Measurements from ENCODE around the gene APBB2. TPM values are rescaled to one million over a fixed set of nuclear protein-coding genes. Genes with fewer than 3 reads are reported as not detected.

The APBB2 gene
- total and polyA plus RNA-seq, 4 donors = 4.8 to 31.5 (median 11.2) TPM

DNA sequence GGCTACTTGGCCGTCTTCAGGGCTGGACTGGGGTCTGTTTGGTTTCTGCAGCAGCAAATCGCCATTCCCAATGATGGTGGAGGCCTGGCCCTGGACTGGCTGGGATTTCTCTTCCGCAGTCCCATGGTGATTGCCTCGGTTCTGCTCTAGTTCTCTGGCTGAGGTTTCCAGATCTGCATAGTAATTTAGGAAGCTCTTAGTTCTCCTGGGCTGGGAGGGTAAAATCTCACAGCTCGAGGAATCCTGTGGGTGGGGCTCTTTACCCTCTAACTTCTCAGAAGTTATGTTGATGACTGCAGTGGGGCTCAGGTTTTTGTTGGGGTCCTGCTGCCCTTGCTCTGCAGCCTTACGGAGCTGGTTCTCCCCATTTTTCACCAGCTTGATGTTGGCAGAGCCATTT is 200.6 kb downstream of the APBB2 start:
- H3K4me1 ChIP-seq (ENCODE audit: control insufficient read depth in 4 of 4, insufficient read depth in 4 of 4, low read length in 3 of 4) = no peaks in the 10 kb centered on the region
- no peaks in the 10 kb centered on the region for H3K9me3 ChIP-seq (ENCODE audit: control insufficient read depth in 4 of 4, low read length in 3 of 4)
- H3K4me3 ChIP-seq (ENCODE audit: low read depth in 1 of 3, low read length in 3 of 3) = no peak overlapping the region
- no peak for DNase-seq (ENCODE audit: low spot score)
- WGBS = 82% methylated on average over 6 of the region's 6 CpGs
- TF ChIP-seq, protein P1, sequence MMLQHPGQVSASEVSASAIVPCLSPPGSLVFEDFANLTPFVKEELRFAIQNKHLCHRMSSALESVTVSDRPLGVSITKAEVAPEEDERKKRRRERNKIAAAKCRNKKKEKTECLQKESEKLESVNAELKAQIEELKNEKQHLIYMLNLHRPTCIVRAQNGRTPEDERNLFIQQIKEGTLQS (IDR thresholded peaks at IDR 0.05) = no peak
- TF ChIP-seq FOXA1 (IDR thresholded peaks at IDR 0.05) = no peak
- TF ChIP-seq, protein P2, sequence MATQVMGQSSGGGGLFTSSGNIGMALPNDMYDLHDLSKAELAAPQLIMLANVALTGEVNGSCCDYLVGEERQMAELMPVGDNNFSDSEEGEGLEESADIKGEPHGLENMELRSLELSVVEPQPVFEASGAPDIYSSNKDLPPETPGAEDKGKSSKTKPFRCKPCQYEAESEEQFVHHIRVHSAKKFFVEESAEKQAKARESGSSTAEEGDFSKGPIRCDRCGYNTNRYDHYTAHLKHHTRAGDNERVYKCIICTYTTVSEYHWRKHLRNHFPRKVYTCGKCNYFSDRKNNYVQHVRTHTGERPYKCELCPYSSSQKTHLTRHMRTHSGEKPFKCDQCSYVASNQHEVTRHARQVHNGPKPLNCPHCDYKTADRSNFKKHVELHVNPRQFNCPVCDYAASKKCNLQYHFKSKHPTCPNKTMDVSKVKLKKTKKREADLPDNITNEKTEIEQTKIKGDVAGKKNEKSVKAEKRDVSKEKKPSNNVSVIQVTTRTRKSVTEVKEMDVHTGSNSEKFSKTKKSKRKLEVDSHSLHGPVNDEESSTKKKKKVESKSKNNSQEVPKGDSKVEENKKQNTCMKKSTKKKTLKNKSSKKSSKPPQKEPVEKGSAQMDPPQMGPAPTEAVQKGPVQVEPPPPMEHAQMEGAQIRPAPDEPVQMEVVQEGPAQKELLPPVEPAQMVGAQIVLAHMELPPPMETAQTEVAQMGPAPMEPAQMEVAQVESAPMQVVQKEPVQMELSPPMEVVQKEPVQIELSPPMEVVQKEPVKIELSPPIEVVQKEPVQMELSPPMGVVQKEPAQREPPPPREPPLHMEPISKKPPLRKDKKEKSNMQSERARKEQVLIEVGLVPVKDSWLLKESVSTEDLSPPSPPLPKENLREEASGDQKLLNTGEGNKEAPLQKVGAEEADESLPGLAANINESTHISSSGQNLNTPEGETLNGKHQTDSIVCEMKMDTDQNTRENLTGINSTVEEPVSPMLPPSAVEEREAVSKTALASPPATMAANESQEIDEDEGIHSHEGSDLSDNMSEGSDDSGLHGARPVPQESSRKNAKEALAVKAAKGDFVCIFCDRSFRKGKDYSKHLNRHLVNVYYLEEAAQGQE (IDR thresholded peaks at IDR 0.05) = no peak
- TF ChIP-seq, protein P3, sequence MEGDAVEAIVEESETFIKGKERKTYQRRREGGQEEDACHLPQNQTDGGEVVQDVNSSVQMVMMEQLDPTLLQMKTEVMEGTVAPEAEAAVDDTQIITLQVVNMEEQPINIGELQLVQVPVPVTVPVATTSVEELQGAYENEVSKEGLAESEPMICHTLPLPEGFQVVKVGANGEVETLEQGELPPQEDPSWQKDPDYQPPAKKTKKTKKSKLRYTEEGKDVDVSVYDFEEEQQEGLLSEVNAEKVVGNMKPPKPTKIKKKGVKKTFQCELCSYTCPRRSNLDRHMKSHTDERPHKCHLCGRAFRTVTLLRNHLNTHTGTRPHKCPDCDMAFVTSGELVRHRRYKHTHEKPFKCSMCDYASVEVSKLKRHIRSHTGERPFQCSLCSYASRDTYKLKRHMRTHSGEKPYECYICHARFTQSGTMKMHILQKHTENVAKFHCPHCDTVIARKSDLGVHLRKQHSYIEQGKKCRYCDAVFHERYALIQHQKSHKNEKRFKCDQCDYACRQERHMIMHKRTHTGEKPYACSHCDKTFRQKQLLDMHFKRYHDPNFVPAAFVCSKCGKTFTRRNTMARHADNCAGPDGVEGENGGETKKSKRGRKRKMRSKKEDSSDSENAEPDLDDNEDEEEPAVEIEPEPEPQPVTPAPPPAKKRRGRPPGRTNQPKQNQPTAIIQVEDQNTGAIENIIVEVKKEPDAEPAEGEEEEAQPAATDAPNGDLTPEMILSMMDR (IDR thresholded peaks at IDR 0.05; ENCODE audit: low read depth, low read length, missing input control) = no peak
- no peak for TF ChIP-seq HNF4A (conservative IDR thresholded peaks at IDR 0.05)
- no peak for TF ChIP-seq FOXA2 (IDR thresholded peaks at IDR 0.05)
- TF ChIP-seq, protein P4, sequence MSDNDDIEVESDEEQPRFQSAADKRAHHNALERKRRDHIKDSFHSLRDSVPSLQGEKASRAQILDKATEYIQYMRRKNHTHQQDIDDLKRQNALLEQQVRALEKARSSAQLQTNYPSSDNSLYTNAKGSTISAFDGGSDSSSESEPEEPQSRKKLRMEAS (IDR thresholded peaks at IDR 0.05) = no peak
- TF ChIP-seq TAF1 (conservative IDR thresholded peaks at IDR 0.05) = no peak
- no peak for TF ChIP-seq JUND (IDR thresholded peaks at IDR 0.05)
- no peak for TF ChIP-seq GABPA (IDR thresholded peaks at IDR 0.05 in 1 of 2, conservative IDR thresholded peaks at IDR 0.05 in 1 of 2)
- TF ChIP-seq NR2F2 (IDR thresholded peaks at IDR 0.05) = no peak
- TF ChIP-seq RXRA (IDR thresholded peaks at IDR 0.05) = no peak
- no peak for TF ChIP-seq EGR1 (IDR thresholded peaks at IDR 0.05; ENCODE audit: low read depth in 2 of 2)
- no peak for TF ChIP-seq HNF4G (IDR thresholded peaks at IDR 0.05)
- TF ChIP-seq, protein P5, sequence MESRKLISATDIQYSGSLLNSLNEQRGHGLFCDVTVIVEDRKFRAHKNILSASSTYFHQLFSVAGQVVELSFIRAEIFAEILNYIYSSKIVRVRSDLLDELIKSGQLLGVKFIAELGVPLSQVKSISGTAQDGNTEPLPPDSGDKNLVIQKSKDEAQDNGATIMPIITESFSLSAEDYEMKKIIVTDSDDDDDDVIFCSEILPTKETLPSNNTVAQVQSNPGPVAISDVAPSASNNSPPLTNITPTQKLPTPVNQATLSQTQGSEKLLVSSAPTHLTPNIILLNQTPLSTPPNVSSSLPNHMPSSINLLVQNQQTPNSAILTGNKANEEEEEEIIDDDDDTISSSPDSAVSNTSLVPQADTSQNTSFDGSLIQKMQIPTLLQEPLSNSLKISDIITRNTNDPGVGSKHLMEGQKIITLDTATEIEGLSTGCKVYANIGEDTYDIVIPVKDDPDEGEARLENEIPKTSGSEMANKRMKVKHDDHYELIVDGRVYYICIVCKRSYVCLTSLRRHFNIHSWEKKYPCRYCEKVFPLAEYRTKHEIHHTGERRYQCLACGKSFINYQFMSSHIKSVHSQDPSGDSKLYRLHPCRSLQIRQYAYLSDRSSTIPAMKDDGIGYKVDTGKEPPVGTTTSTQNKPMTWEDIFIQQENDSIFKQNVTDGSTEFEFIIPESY (IDR thresholded peaks at IDR 0.05) = no peak
- TF ChIP-seq SP1 (IDR thresholded peaks at IDR 0.05) = no peak
- no peak for TF ChIP-seq RAD21 (IDR thresholded peaks at IDR 0.05)
- no peak for TF ChIP-seq YY1 (IDR thresholded peaks at IDR 0.05)
- no peak overlapping the region for H3K9ac ChIP-seq (ENCODE audit: low read depth in 1 of 2, low read length in 2 of 2)
- no peaks in the 10 kb centered on the region for H3K27me3 ChIP-seq (ENCODE audit: control insufficient read depth in 4 of 4, insufficient read depth in 4 of 4, low read length in 3 of 4)
- peaks cover 0 to 4% (median 0%) of the 10 kb centered on the region in 4 donors for H3K36me3 ChIP-seq (ENCODE audit: control insufficient read depth in 4 of 4, insufficient read depth in 3 of 4, low read depth in 1 of 4, low read length in 3 of 4)
- no peak overlapping the region for H3K27ac ChIP-seq (ENCODE audit: low read depth in 1 of 2, low read length in 2 of 2)

All from liver (tissue), 9 donors.